Superior temporal gyrus (tissue), 1 donor: Measurements from ENCODE around the gene TMPRSS7.
A peak's percentile ranks its signal among the peaks of the same experiment; 100 is the strongest.

Source experiments
- DNase-seq: peaks from one replicate; pipeline ENCODE4 v3.0.0-alpha.2; 2016; ENCODE audit errors: extremely low spot score

TMPRSS7 gene, protein sequence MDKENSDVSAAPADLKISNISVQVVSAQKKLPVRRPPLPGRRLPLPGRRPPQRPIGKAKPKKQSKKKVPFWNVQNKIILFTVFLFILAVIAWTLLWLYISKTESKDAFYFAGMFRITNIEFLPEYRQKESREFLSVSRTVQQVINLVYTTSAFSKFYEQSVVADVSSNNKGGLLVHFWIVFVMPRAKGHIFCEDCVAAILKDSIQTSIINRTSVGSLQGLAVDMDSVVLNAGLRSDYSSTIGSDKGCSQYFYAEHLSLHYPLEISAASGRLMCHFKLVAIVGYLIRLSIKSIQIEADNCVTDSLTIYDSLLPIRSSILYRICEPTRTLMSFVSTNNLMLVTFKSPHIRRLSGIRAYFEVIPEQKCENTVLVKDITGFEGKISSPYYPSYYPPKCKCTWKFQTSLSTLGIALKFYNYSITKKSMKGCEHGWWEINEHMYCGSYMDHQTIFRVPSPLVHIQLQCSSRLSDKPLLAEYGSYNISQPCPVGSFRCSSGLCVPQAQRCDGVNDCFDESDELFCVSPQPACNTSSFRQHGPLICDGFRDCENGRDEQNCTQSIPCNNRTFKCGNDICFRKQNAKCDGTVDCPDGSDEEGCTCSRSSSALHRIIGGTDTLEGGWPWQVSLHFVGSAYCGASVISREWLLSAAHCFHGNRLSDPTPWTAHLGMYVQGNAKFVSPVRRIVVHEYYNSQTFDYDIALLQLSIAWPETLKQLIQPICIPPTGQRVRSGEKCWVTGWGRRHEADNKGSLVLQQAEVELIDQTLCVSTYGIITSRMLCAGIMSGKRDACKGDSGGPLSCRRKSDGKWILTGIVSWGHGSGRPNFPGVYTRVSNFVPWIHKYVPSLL

DNA sequence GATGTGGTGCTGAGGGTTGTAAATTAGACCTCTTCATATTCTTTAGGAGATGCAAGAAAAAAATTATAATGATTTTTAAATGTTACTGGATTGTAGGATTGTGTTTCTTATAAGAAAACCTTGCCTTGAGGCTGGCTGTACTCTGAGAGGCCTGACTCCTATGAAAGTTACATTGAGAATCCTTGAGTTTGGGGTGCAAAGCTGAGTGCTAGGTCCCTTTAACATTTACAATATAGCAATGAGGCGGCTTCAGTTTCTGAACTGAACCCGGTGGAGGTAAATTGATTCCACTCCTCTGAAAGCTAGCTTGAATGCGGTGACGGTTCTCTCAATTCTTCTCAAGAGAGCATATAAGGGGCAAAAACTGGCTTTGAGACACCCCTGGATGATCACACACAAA is at the start of gene TMPRSS7:
Gene TMPRSS7 (plus strand): TSS at position 301 of the 400 bp plus-strand sequence. CDS start 110 bp downstream, outside the sequence.
- no peak for DNase-seq

GRCh38 chr3:111986800-111987199 is 47.7 kb upstream of the TMPRSS7 start:
- no peak for DNase-seq

DNA sequence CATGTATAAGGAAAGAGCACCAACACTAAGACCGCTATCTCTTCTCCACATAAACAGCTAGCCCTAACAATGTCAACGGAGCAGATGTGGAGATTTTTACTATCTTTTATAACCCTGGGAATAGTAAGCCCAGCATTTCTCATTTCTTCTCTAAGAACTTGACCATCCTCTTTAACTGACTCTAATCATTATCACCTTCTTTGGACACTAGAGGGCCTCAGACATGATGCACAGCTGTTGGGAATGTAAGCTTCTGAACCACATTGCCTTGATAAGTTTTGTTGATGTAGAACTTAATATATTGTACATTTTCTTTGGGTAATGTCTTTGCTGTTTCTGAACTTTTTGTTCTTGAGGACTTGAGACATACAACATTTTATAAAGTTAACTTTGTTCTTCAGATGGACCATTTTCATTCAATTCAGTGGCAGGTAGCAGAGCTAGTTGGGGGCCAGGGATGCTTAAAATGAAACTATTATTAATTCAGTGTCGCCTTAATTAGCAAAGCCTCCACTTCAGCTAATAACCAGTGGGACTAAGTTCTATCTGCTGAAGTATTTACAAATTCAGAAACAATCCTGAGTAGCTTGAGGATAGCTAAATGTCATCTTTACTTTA is 45.4 kb upstream of the TMPRSS7 start:
- peak; percentile 89 for DNase-seq

DNA sequence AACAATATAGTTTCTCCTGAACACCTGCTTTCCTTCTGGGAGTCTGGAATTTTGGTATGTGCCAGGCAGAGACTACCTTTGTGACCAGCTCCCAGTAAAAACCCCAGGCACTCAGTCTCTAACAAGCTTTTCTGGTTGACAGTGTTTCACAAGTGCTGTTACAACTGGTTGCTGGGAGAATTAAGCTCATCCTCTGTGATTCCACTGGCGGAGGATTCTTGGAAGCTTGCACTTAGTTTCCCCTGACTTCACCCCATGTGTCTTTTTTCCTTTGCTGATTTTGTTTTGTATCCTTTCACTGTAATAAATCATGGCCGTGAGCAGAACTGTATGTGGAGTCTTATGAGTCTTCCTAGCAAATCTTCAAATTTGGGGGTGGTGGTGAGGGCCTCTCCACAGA is 41.5 kb upstream of the TMPRSS7 start:
- DNase-seq, result no peak

GRCh38 chr3:111998636-111999483 is 35.7 kb upstream of the TMPRSS7 start, which contains the start of gene TAGLN3:
Gene TAGLN3 (plus strand): TSS chr3:111998922. CDS start chr3:111999423, 501 bp downstream.
- peak; percentile 65 for DNase-seq

DNA sequence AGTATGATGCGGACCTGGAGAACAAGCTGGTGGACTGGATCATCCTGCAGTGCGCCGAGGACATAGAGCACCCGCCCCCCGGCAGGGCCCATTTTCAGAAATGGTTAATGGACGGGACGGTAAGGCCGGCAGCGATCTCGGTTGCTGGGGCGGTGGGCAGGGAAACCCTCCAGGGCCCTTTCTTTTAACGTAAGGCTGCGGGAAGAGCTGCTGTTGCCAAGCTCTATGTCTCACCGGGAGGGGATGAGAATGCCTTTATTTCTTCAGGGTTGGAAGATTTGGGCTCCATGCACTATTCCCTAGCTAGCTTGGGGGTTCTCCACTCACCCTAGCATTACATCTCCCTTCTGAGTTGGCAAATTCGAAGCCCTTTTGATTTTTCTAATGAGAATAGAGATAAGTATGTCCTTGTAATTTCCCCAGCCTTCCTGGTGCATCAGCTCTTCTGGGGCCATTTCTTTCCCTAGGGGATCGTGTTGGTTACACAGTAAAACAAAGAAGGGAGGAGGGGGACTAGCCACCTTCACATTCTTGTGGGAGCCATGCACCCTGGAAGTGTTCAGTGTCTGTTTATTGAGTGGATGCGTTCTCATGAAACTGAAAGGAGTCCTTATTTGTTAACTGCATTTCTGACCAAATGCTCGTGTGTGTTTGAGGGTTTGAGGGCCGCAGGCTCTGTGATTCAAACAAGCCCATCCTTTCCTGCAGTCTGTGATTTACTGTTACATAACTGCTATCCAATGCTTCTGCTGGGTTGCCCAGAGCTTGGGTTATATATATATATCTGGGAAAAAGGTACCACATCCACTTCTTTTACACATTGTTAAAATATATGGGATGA is 34.8 kb upstream of the TMPRSS7 start:
- DNase-seq, result peak; percentile 68

- DNase-seq, result no peak
Observed at GRCh38 chr3:112000367-112000771, 34.2 kb upstream of the TMPRSS7 start.

- no peak for DNase-seq
Observed at GRCh38 chr3:112000966-112001365, 33.6 kb upstream of the TMPRSS7 start.

GRCh38 chr3:112001526-112001925 is 33.0 kb upstream of the TMPRSS7 start:
- DNase-seq, result no peak

DNA sequence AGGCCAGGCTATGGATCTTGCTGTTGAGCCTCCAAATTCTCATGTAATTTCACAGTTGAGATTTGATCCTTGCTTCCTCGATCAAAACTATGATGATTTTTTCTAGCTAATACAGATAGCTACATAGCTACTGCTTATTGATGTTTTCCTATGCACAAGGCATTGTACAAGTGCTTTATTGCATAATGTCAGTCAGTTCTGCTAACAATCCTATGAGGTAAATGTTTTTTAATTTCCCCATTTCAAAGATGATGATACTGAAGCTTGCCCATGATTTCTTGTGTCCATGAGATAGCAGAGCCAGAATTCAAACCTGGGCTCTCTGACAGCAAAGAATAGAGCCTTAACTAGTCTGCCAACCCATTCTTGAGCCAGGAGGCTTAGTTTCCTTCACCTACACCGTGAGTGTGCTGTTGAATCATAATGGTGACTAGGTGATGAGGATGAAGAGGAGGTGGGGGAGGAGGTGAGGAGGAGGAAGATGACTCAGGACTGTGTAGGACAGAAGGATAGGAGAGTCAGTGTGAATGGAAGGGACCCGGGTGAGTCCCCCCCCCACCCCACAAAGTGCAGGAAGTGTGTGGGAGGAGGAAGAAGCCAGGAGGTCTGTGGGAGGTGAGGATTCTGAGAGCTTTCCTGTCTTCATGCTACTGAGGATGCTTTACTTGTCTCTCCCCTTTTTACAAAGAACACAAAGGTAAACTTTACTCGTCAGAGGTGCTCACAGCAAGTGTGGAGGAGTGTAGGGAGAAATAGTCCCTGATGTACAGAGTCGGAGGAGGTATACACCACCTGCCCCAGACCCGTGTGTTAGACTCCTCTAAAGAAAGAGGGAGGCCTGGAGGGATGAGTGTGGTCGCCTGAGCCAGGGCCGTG is 32.2 kb upstream of the TMPRSS7 start:
- no peak for DNase-seq

GRCh38 chr3:112003321-112004080 is 31.0 kb upstream of the TMPRSS7 start:
- DNase-seq, result no peak

DNA sequence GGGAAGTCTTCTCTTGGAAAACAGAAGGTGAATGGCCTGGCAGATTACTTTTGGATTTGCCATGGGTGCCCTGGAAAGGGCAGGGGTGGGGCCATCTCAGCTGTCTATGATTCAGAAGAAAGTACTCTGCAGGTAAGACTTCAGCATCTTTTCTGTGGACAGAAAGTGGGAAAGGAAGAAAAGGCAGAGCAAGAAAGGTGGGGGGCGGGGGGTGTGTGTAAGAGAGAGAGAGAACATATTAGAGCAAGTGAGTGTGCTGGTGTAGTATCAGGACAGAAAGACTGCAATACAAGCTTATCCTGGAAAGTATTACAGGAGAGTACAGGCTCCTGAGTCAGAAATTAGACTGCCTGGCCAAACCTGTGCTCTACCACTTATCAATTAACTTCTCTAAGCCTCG is 30.3 kb upstream of the TMPRSS7 start:
- no peak for DNase-seq

GRCh38 chr3:112004669-112005068 is 29.9 kb upstream of the TMPRSS7 start:
- DNase-seq, result no peak

DNA sequence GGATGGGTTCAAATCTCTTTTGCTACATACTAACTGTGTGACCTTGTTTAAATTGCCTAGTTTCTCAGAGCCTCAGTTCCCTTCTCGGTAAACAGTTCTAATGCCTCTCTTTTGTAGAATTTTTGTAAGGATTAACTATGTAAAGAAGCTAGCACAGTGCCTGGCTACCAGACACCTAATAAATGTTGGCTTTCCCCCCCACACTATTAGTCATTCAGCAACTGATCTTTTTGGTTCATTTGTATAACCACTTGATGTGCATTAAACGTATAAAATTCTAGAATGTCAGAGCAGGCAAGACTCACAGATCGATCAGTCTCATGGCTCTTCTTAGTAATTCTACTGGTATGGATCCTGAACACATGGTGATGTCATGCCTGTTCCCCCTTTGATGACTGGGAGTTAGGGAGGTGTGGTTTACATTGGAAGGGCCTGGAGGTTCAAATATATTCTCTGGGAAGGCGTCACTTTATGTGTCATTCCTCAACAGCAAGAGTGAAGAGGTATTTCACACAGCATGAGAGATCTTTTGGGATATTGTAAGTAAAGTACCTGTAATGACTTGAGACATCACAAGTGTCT is 29.4 kb upstream of the TMPRSS7 start:
- DNase-seq, result no peak

DNA sequence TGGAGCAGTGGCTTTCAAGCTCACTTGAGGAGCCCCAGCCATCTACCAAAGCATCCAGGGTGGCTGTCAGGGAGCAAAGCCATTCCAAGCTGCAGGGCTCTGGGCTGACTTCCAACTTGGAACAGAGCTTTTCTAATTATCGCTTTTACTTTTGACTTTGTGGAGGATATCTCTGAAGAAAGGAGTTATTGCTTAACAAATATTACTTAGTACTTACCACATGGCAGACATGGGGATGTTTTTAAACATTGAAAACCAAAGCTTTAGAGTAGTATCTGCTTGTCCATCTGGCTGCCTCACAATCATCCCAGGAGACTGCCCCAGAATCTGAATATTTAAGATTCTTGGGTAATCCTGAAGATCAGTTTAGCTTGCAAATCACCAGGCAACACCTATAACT is 26.9 kb upstream of the TMPRSS7 start:
- no peak for DNase-seq

DNA sequence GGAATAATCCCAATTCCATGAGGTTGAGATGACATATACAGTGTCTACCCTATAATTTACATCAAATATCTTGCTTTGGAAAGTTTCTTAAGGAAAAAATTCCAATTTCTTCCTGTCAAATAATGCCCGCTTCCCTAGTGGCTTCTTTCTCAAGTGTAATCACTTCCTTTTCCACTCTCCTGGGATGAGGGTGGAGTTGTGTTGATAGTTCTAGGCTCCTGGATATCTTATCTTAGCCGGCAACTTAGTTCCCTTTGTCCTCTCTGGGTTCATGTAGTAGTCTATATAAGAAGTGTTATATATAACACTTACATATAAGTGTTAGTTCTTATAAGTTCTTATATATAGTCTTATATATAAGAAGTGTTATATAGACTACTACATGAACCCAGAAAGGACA is 24.9 kb upstream of the TMPRSS7 start:
- DNase-seq, result no peak

GRCh38 chr3:112010636-112011035 is 23.9 kb upstream of the TMPRSS7 start:
- DNase-seq, result no peak

GRCh38 chr3:112011376-112011940 is 23.1 kb upstream of the TMPRSS7 start:
- no peak for DNase-seq
